GF-D8 (cell line): ENCODE results near the gene MIGA1.

Source experiments
- DNase-seq: peaks from one replicate; lab custom pipeline; 2025; lab: John Stamatoyannopoulos, UW

Gene MIGA1

GRCh38 chr1:77925518-77925917 lies 146.1 kb downstream of the MIGA1 start:
- DNase-seq: no peak

GRCh38 chr1:77925956-77926355 lies 146.5 kb downstream of the MIGA1 start:
- no peak for DNase-seq

- DNase-seq: no peak
Observed at GRCh38 chr1:77926561-77927357, 147.3 kb downstream of the MIGA1 start.

- DNase-seq: no peak
Observed at GRCh38 chr1:77927414-77927813, 148.0 kb downstream of the MIGA1 start.
